Mesenchymal stem cell (in vitro differentiated cells and primary cell): Measurements from ENCODE around the gene RPL6.

Experiments
- DNase-seq: peaks from one replicate; pipeline ENCODE4 v3.0.0-alpha.2; 2013
- H2AFZ ChIP-seq: one replicate; pipeline ENCODE4 v1.6.1; 2013; ENCODE audit warnings: low read depth, mild to moderate bottlenecking, control low read depth, inconsistent platforms, low read length, moderate library complexity
- H2AK5ac ChIP-seq: 2 replicates; pipeline ENCODE4 v1.6.1; 2013; ENCODE audit warnings: low read length, moderate library complexity, mild to moderate bottlenecking, inconsistent platforms; ENCODE audit not compliant: severe bottlenecking
- H2BK120ac ChIP-seq: one replicate; pipeline ENCODE4 v1.6.1; 2013; ENCODE audit warnings: low read depth, mild to moderate bottlenecking, inconsistent platforms, low read length, moderate library complexity
- H2BK12ac ChIP-seq, 2 experiments: one replicate each; pipeline ENCODE4 v1.6.1; 2013; ENCODE audit warnings: inconsistent platforms in 2 of 2, low read length in 2 of 2, mild to moderate bottlenecking in 2 of 2, moderate library complexity in 2 of 2, control low read depth in 1 of 2
- H2BK15ac ChIP-seq: one replicate; pipeline ENCODE4 v1.6.1; 2013; ENCODE audit warnings: mild to moderate bottlenecking, low read depth, inconsistent platforms; ENCODE audit not compliant: poor library complexity, severe bottlenecking
- H2BK5ac ChIP-seq: 2 replicates; pipeline ENCODE4 v1.6.1; 2013; ENCODE audit warnings: low read depth, mild to moderate bottlenecking, low read length, control low read depth, inconsistent platforms; ENCODE audit not compliant: poor library complexity, severe bottlenecking
- H3K14ac ChIP-seq, 2 experiments: one replicate each; pipeline ENCODE4 v1.6.1; 2013; ENCODE audit warnings: inconsistent platforms in 2 of 2, low read length in 2 of 2, control low read depth in 1 of 2, mild to moderate bottlenecking in 1 of 2, moderate library complexity in 1 of 2
- H3K18ac ChIP-seq, 2 experiments: one replicate each; pipeline ENCODE4 v1.6.1; 2013; ENCODE audit warnings: inconsistent platforms in 2 of 2, low read length in 2 of 2, control low read depth in 1 of 2, low read depth in 1 of 2, mild to moderate bottlenecking in 1 of 2
- H3K23ac ChIP-seq, 2 experiments: one replicate each; pipeline ENCODE4 v1.6.1; 2013; ENCODE audit warnings: inconsistent platforms in 2 of 2, low read length in 2 of 2, mild to moderate bottlenecking in 2 of 2, moderate library complexity in 2 of 2, control low read depth in 1 of 2
- H3K27ac ChIP-seq: 2 replicates; pipeline ENCODE4 v1.5.1; 2013; ENCODE audit warnings: mild to moderate bottlenecking, moderate library complexity, low read length, control low read depth, inconsistent platforms; ENCODE audit not compliant: poor library complexity, severe bottlenecking
- H3K27me3 ChIP-seq, 2 experiments: 2 replicates each; pipeline versions ENCODE4 v1.6.1 to v1.7.0; 2013; ENCODE audit warnings: low read length in 2 of 2, mild to moderate bottlenecking in 2 of 2, moderate library complexity in 2 of 2, control low read depth in 1 of 2, inconsistent platforms in 1 of 2; ENCODE audit not compliant: control insufficient read depth in 1 of 2, insufficient read depth in 1 of 2
- H3K36me3 ChIP-seq, 2 experiments: 2 replicates each; pipeline versions ENCODE4 v1.6.1 to v1.7.0; 2013; ENCODE audit warnings: low read length in 2 of 2, control low read depth in 1 of 2, inconsistent platforms in 1 of 2, low read depth in 1 of 2, mild to moderate bottlenecking in 1 of 2; ENCODE audit not compliant: insufficient read depth in 2 of 2, control insufficient read depth in 1 of 2
- H3K4ac ChIP-seq, 2 experiments: one replicate each; pipeline ENCODE4 v1.6.1; 2013; ENCODE audit warnings: inconsistent platforms in 2 of 2, low read length in 2 of 2, mild to moderate bottlenecking in 2 of 2, moderate library complexity in 2 of 2, control low read depth in 1 of 2, low read depth in 1 of 2
- H3K4me1 ChIP-seq: 2 replicates; pipeline ENCODE4 v1.6.1; 2013; ENCODE audit warnings: low read depth, low read length, control low read depth; ENCODE audit not compliant: control insufficient read depth, insufficient read depth
- H3K4me2 ChIP-seq: 2 replicates; pipeline ENCODE4 v1.6.1; 2013; ENCODE audit warnings: low read length, mild to moderate bottlenecking, inconsistent platforms; ENCODE audit not compliant: poor library complexity, severe bottlenecking
- H3K4me3 ChIP-seq, 2 experiments: 2 replicates each; pipeline versions ENCODE4 v1.5.1 to v1.7.0; 2013; ENCODE audit warnings: low read length in 2 of 2, mild to moderate bottlenecking in 2 of 2, control low read depth in 1 of 2, low read depth in 1 of 2; ENCODE audit not compliant: insufficient read depth in 1 of 2
- H3K79me1 ChIP-seq: replicated peaks from 2 replicates; pipeline ENCODE4 v1.6.1; 2013; ENCODE audit warnings: mild to moderate bottlenecking, control low read depth, low read length, inconsistent platforms; ENCODE audit not compliant: poor library complexity, severe bottlenecking
- H3K9ac ChIP-seq: 2 replicates; pipeline ENCODE4 v1.7.0; 2013; ENCODE audit warnings: mild to moderate bottlenecking, low read length, moderate library complexity
- H3K9me3 ChIP-seq: 2 replicates; pipeline ENCODE4 v1.7.0; 2013; ENCODE audit warnings: mild to moderate bottlenecking, low read length; ENCODE audit not compliant: control insufficient read depth
- H4K8ac ChIP-seq: one replicate; pipeline ENCODE4 v1.6.1; 2013; ENCODE audit warnings: inconsistent platforms, mild to moderate bottlenecking, low read length, moderate library complexity
- H4K91ac ChIP-seq: one replicate; pipeline ENCODE4 v1.6.1; 2013; ENCODE audit warnings: mild to moderate bottlenecking, low read length, inconsistent platforms
- WGBS: methylation state at CpG from one replicate; pipeline ENCODE4 v1.1.7; 2013; ENCODE audit warnings: mixed read lengths; 5-methylcytosine and 5-hydroxymethylcytosine counted together

RPL6 gene

GRCh38 chr12:112427760-112428159 is 18.4 kb upstream of the RPL6 start:
- H3K9me3 ChIP-seq, result no peaks in the 10 kb centered on the region
- H3K4me2 ChIP-seq, result no peak overlapping the region
- H3K23ac ChIP-seq, result no peak overlapping the region
- H2BK120ac ChIP-seq, result no peak overlapping the region
- 99% methylated on average over 2 of the region's 2 CpGs for WGBS
- peaks cover 4% of the 10 kb centered on the region for H3K4me1 ChIP-seq
- no peaks in the 10 kb centered on the region for H3K27me3 ChIP-seq
- peaks cover 3 to 10% of the 10 kb centered on the region in 2 experiments for H3K36me3 ChIP-seq
- no peak overlapping the region for H4K8ac ChIP-seq
- H2BK5ac ChIP-seq, result no peak overlapping the region
- no peak overlapping the region for H3K14ac ChIP-seq
- no peak overlapping the region for H2AFZ ChIP-seq
- no peak overlapping the region for H2AK5ac ChIP-seq
- no peak overlapping the region for H3K27ac ChIP-seq
- no peak overlapping the region for H3K4ac ChIP-seq
- no peak overlapping the region for H2BK15ac ChIP-seq
- peaks cover 4% of the 10 kb centered on the region for H3K79me1 ChIP-seq
- DNase-seq, result no peak
- H3K9ac ChIP-seq, result no peak overlapping the region
- no peak overlapping the region for H3K18ac ChIP-seq
- no peak overlapping the region for H2BK12ac ChIP-seq
- no peak overlapping the region for H4K91ac ChIP-seq
- H3K4me3 ChIP-seq, result no peak overlapping the region

GRCh38 chr12:112425582-112426382 is 16.4 kb upstream of the RPL6 start:
- no peaks in the 10 kb centered on the region for H3K9me3 ChIP-seq
- H2AFZ ChIP-seq, result no peak overlapping the region
- DNase-seq, result no peak
- H3K14ac ChIP-seq, result no peak overlapping the region
- no peak overlapping the region for H3K18ac ChIP-seq
- H3K4me1 ChIP-seq, result peaks cover 7% of the 10 kb centered on the region
- H3K27ac ChIP-seq, result no peak overlapping the region
- H2BK15ac ChIP-seq, result no peak overlapping the region
- no peak overlapping the region for H4K8ac ChIP-seq
- H2BK5ac ChIP-seq, result no peak overlapping the region
- H2AK5ac ChIP-seq, result no peak overlapping the region
- no peaks in the 10 kb centered on the region for H3K27me3 ChIP-seq
- H2BK12ac ChIP-seq, result no peak overlapping the region
- no peak overlapping the region for H3K23ac ChIP-seq
- H3K9ac ChIP-seq, result no peak overlapping the region
- no peak overlapping the region for H3K4me3 ChIP-seq
- H2BK120ac ChIP-seq, result no peak overlapping the region
- H3K4ac ChIP-seq, result no peak overlapping the region
- no peak overlapping the region for H4K91ac ChIP-seq
- H3K4me2 ChIP-seq, result no peak overlapping the region
- 98% methylated on average over 7 of the region's 7 CpGs for WGBS
- no peaks in the 10 kb centered on the region for H3K79me1 ChIP-seq
- peaks cover 3 to 5% of the 10 kb centered on the region in 2 experiments for H3K36me3 ChIP-seq

- no peak overlapping the region for H3K23ac ChIP-seq
- no peaks in the 10 kb centered on the region for H3K9me3 ChIP-seq
- no peak overlapping the region for H3K9ac ChIP-seq
- H2AFZ ChIP-seq, result no peak overlapping the region
- H3K27ac ChIP-seq, result no peak overlapping the region
- no peak for DNase-seq
- WGBS, result 97% methylated on average over 3 of the region's 3 CpGs
- H3K79me1 ChIP-seq, result no peaks in the 10 kb centered on the region
- H3K36me3 ChIP-seq, result peaks cover 3 to 5% of the 10 kb centered on the region in 2 experiments
- H2BK120ac ChIP-seq, result no peak overlapping the region
- H2AK5ac ChIP-seq, result no peak overlapping the region
- no peak overlapping the region for H3K14ac ChIP-seq
- H3K4me2 ChIP-seq, result no peak overlapping the region
- H3K4ac ChIP-seq, result no peak overlapping the region
- no peak overlapping the region for H4K8ac ChIP-seq
- H2BK15ac ChIP-seq, result no peak overlapping the region
- no peak overlapping the region for H2BK12ac ChIP-seq
- H4K91ac ChIP-seq, result no peak overlapping the region
- H3K4me1 ChIP-seq, result peaks cover 7% of the 10 kb centered on the region
- no peak overlapping the region for H3K4me3 ChIP-seq
- H2BK5ac ChIP-seq, result no peak overlapping the region
- H3K27me3 ChIP-seq, result no peaks in the 10 kb centered on the region
- H3K18ac ChIP-seq, result no peak overlapping the region
Observed at GRCh38 chr12:112424126-112424525, 14.7 kb upstream of the RPL6 start.

- peak overlapping the region in 1 of 2 experiments; percentile 47 for H3K4me3 ChIP-seq
- no peaks in the 10 kb centered on the region for H3K27me3 ChIP-seq
- no peak overlapping the region for H3K4ac ChIP-seq
- peaks cover 13% of the 10 kb centered on the region for H3K4me1 ChIP-seq
- H3K9me3 ChIP-seq, result no peaks in the 10 kb centered on the region
- no peak overlapping the region for H3K14ac ChIP-seq
- no peak overlapping the region for H3K4me2 ChIP-seq
- H3K18ac ChIP-seq, result no peak overlapping the region
- WGBS, result 27% methylated on average over 5 of the region's 5 CpGs
- no peak overlapping the region for H2BK5ac ChIP-seq
- H4K8ac ChIP-seq, result no peak overlapping the region
- no peak overlapping the region for H2AFZ ChIP-seq
- no peak overlapping the region for H4K91ac ChIP-seq
- no peak overlapping the region for H3K27ac ChIP-seq
- H2BK120ac ChIP-seq, result no peak overlapping the region
- peak; percentile 74 for DNase-seq
- H3K9ac ChIP-seq, result peak overlapping the region; percentile 73
- H3K79me1 ChIP-seq, result peaks cover 6% of the 10 kb centered on the region
- H2BK15ac ChIP-seq, result no peak overlapping the region
- H3K36me3 ChIP-seq, result peaks cover 0 to 3% of the 10 kb centered on the region in 2 experiments
- no peak overlapping the region for H2AK5ac ChIP-seq
- H2BK12ac ChIP-seq, result no peak overlapping the region
- H3K23ac ChIP-seq, result no peak overlapping the region
Observed at GRCh38 chr12:112422531-112422930, 13.1 kb upstream of the RPL6 start.
